Right lobe of liver (tissue), 4 donors: Measurements from ENCODE around the gene KARS1.

Experiments
- CTCF ChIP-seq, 4 donors: fragments of 200-600 bp in 3 of 4; fragments of 450-650 bp in 1 of 4; IDR thresholded peaks; one replicate each; pipeline versions ENCODE4 v1.5.1 to v1.8.0; 2016 to 2022; ENCODE audit warnings: antibody characterized with exemption in 4 of 4, mild to moderate bottlenecking in 2 of 4
- POLR2A ChIP-seq: fragments of 450-650 bp; IDR thresholded peaks from one replicate; pipeline ENCODE4 v1.6.1; 2017; ENCODE audit warnings: antibody characterized with exemption, mild to moderate bottlenecking
- donor health status: DM: no; HTN: no; CAD: no.
- donor health status: DM: no; HTN: no; CAD: no.
- donor health status: DM: no; HTN: yes; CAD: no.

- TF ChIP-seq POLR2A (peak; percentile 99), CTCF (IDR thresholded peaks at IDR 0.05) (no peak)
Measured at GRCh38 chr16:75647492-75648264, at the start of gene KARS1, which contains the start of gene TERF2IP.
